Activated CD4-positive, alpha-beta T cell treated with anti-CD3 and anti-CD28 coated beads, Interleukin-2, Interleukin-4, amounts not matched to agents 100 ng/mL and 50 ng/mL, durations not matched to agents 16 hours and 8 hours (primary cell): Measurements from ENCODE around the gene NEK11.

Experiments used
- DNase-seq: peaks from one replicate; pipeline ENCODE4 v3.0.0-alpha.2; 2020; ENCODE audit warnings: low spot score

NEK11 gene, protein sequence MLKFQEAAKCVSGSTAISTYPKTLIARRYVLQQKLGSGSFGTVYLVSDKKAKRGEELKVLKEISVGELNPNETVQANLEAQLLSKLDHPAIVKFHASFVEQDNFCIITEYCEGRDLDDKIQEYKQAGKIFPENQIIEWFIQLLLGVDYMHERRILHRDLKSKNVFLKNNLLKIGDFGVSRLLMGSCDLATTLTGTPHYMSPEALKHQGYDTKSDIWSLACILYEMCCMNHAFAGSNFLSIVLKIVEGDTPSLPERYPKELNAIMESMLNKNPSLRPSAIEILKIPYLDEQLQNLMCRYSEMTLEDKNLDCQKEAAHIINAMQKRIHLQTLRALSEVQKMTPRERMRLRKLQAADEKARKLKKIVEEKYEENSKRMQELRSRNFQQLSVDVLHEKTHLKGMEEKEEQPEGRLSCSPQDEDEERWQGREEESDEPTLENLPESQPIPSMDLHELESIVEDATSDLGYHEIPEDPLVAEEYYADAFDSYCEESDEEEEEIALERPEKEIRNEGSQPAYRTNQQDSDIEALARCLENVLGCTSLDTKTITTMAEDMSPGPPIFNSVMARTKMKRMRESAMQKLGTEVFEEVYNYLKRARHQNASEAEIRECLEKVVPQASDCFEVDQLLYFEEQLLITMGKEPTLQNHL

DNA sequence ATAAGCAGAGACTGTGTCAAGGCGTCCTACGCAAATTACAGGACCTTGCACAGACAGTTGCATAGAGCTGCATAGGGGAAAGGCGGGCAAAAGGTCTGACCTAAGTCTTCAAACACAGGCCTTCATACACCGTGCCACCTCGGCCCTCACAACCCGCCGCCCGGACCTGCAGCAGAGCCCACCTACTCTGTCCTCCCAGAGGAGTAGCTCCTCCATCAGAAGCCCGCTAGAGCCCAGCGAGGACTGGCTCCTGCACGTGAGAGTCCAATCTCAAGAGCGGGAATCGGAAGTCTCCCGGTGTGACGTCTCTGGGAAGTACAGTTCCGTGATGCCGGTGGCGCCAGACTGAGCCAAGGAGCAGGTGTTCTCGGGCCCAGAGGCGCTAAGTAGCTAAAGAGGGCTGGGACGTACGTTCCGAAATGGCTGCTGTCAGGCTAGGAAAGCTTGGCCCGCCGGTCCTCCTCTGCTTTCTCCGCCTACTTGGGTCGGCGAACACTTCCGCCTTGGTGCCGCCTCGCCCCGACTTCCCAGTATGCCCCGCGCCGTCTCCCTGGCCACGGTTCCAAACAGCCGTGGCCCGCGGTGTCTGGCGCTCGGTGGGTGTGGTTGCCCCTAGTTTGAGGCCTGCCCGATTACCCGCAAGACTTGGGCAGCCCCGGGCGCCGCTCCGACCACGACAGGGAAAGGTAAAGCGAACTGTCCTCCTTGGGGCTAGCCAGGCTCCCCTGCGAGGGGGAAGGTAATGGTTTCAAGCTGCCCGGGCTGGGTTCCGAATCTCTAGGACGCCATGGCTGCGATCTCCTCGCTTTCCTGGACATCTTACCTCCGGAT is at the start of gene NEK11, which contains the start of gene ASTE1:
NEK11 (plus strand) TSS at position 557 of the 831 bp plus-strand sequence. CDS start 2,832 bp downstream, outside the sequence.
ASTE1 (minus strand) TSS at position 505 of the 831 bp plus-strand sequence. CDS start 1,519 bp downstream, outside the sequence.
- DNase-seq, result peak; percentile 90

DNA sequence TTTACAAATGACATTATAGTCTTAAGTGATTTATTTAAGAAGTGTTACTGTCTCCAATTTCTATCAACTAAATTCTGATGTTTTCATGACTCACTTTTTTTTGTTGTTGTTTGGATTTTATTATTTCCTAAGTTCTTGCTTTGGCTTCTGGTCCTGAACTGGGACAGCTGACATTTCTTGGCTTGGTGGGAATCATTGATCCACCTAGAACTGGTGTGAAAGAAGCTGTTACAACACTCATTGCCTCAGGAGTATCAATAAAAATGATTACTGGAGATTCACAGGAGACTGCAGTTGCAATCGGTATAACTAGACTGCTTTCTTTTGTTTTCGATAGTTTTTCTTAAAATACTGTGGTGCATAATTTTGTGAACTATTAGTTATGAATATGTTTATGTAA is 47.6 kb upstream of the NEK11 start:
- DNase-seq, result no peak

DNA sequence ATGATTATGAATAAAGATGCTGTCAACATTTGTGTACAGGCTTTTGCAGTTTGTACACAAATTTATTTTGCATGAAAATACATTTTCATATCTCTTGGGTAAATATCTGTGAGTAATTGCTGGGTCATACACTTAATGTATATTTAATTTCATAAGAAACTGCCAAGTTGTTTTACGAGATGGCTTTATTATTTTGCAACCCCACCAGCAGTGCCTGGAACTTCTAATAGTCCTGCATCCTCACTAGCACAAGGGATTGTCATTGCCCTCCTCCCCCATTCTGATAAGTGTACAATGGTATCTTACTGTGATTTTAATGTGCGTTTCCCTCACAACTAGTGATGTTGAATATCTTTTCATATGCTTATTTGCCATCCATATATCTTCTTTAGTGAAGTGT is 45.2 kb upstream of the NEK11 start:
- no peak for DNase-seq

DNA sequence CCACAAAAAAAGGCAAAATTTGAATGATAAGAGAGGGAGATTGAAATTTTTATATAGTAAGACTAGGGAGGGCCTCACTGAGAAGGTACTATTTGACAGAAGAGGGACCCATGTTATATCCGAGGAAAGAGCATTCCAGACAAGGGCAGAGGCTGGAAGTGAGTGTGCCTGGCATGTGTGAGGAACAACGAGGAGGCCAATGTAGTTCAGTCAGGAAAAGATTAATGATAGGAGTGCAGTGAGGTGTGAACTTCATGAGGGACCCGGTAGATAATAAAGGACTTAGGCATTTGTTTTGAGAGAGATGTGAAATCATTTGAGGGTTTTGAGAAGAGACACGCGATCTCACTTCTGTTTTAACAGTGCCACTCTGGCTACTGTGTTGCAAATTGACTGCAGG is 36.4 kb upstream of the NEK11 start:
- no peak for DNase-seq

DNA sequence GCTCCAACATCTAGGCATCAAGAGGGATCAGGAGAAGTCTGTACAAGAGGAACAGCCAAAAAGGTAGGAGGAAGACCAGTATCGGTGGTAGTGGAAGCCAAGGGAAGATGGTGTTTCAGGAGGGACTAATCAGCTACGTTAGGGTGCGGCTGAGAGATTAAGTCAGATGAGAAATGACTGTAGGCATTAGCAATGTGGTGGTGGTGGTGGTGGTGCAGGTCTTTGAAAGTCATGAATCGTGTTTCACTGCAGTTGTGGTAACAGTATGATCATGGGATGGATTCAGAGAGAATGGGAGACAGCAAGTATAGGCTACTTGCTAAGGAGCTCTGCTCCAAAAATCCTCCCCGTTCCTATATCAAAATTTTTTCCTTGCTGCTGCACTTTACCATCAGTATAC is 35.6 kb upstream of the NEK11 start:
- peak; percentile 15 for DNase-seq

DNA sequence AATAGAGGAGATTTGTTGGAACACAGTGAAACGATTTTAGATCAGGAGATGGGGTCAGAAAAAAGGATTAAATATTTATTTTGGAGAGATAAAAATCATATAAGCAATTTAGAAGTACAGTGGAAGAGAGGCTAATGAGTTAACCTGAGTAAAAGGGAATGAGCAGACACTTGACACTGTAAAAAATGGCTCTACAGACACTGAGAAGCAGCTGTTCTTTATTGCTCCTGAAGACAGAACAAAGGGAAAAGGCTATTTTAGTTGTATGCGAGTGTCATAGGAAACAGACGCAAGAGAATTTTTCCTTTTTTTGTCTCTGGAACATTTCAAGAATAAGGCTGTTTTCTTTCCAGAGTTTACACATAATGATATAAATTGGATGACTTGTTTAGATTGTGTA is 34.3 kb upstream of the NEK11 start:
- DNase-seq, result no peak

DNA sequence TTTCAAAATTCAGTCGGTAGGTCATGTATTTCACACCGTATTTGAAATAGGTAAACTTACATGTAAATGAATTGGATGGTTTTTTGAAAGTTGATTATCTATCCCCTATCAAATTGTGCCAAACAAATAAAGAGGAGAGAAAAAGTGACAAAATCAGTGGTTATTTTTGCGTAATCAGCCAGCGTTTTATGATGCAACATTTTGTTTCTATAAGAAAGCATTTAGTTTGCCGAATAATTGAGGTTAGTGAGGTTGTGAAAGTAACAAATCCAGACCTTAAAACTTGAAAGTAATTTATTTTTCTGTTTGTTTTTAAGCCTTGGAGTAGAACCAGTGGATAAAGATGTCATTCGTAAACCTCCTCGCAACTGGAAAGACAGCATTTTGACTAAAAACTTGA is 29.4 kb upstream of the NEK11 start:
- DNase-seq, result no peak

DNA sequence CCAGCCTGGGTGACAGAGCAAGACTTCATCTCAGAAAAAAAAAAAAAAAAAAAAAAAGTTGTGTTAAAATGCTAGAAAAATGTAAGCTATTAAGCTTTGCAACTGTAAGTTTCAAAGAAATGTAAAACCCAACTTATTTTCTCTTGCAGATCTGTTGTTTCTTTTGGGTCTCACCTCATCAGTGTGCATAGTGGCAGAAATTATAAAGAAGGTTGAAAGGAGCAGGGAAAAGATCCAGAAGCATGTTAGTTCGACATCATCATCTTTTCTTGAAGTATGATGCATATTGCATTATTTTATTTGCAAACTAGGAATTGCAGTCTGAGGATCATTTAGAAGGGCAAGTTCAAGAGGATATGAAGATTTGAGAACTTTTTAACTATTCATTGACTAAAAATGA is 25.6 kb upstream of the NEK11 start:
- no peak for DNase-seq

DNA sequence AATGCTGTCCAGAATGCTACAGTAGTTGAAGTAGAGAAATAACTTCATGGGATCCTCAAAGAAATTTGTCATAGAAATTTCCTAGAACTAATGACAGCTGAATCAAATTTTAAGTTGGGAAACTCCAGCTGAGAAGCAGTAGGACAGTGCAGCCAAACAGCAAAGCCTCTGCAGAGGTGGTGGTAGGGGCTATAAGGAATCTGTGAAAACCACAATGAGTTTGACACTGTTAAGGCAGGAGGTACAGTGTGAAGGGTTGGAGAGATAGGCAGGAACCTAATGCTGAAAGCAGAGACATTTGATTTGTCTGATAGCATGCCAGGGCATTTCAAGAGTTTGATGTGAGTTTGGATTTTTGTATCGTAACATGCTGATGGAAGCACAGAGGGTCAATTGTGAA is 22.1 kb upstream of the NEK11 start:
- no peak for DNase-seq

DNA sequence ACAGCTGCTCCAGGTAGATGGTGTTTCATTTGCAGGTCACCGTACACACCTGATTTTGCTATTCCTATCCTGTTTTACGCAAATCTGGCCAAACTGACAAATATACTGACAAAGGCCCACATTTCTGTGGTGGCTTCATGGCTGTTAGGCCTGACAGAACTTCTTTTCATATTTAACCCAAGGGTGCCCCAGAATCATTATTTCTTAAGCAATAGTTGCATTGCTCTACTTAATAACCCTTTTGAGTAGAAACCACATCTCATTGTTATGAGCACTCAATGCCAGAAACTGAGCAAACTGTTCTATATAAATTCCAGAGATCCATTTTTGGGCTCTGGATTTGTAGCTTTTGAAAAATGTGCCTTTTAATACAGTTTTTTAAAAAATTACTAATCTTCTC is 19.4 kb upstream of the NEK11 start:
- no peak for DNase-seq

DNA sequence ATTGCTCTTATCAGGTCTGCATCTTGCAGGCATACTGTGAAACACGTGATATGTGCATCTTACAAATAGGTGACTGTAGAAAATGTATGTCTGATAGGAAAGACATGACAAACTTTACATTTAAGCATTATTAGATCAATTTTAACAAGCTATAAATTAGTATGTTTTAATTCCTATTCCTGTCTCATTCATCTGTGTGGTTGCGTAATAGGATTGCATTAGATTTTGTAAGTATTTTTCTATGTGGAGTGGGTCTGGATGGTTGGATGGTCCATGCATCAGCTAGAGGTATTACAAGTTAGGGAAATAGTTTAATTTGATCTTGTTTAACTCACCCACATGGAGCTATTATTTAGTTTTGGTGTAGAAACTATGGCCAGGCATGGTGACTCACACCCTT is 18.9 kb upstream of the NEK11 start:
- DNase-seq, result no peak

DNA sequence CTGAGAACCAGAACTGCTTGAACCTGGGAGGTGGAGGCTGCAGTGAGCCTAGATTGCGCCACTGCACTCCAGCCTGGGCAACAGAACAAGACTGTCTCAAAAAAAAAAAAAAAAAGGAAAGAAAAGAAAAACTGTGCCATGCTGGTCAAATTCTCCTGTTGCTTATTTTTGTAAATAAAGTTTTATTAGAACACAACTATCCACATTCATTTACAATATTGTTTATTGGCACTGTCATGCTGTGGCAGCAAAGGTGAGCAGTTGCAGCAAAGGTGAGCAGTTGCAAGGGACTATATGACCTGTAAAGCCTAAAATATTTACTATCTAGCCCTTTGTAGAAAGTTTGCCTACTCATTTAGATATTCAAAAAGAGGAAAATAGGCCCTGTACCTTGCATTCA is 18.4 kb upstream of the NEK11 start:
- no peak for DNase-seq

DNA sequence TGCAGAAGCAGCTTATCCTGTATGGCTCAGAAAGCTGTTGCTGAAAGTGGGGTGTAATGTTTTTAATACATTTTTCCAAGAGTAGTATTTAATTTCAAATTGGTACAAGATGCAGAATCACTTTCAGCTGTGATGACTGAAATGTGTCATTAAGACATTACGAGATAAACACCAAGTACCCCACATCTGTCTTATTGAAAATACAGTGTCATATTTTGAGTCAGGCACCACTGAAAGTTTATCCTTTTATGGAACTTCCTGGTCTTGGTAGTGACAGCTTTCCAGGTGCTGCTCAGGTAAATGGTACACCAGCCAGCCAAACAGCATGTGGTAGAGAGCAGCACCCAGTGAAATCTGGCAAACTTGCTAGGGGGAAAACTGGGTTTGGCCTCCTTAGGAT is 17.0 kb upstream of the NEK11 start:
- peak; percentile 25 for DNase-seq

DNA sequence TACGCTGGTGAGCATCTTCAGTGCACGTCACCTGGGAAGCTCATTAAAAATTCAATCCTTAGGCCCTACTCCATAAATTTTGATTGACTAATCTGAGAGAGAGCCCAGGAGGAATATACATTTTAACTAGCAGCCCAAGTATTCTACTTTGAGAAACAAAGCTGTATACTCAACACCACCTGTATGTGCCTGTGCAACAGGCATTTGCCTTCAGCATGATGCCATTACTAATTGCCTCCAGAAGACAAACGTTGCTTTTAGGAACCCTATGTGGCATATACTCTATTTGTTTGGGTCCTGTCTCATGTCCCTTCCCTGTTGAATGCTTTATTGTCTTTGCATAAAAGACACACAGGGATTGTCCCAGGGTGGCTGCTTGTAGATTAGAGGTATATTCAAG is 7.7 kb upstream of the NEK11 start:
- no peak for DNase-seq

DNA sequence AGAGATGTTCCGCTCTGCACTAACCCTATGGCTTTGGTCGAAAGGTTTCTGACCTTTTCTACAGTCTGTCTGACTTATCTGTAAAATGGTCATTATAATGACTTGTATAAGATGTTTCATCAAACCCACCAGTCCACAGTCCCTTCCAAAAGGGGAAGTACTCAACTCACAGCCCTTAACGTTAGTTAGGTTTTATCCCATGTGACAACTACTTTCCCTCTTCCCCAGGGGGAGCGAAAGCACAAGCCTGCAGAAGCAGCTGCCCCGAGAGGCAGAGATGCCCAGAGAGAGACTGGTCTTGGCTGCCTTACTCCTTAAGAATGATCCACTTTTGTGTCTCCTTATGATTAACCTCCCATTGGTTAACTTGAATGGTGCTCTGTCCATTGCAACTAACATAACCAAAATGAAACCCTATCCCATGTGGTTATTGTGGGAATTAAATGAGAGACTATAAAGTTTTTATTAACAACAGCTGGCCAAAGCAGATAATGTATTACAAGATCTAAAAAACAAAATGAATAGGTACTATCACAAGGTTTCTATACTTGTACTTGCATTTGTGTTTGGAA is 6.5 kb upstream of the NEK11 start:
- no peak for DNase-seq

DNA sequence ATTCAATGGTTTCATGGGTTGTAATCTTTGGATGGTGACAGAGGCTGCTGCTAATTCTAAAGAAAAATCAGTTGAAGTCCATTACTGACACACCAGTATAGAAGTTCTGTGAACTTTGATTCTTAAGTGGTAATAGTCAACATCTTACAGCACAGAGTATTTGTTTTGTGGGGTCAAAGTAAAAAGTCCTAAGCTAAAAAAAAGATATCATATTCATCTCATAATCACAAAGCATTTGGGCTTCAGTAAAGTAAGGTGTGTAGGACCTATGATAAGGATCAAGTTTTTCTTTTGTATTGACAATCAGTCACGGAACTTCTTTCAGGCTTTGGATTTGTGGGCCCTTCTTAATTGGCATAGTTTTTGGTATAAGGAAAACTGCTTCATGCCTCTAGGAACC is 1.1 kb upstream of the NEK11 start:
- DNase-seq, result no peak

DNA sequence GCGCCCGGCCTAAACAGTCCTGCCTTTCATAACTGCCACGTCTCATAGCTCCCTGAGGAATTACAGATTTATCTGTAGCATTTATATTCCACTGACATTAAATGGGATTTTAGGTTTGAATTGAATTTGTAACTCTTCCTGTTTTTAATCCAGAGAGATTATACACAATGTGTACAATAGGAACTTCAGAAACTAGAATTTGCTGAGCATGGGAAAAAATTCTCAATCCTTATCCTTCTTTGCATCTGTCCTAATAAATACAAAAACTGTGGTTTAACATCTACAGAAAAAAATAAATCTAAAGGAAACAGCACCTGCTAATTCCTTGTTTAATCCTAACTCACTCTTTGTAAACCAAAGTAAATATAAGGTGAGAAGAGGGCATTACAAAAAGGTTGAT is 2.2 kb downstream of the NEK11 start:
- no peak for DNase-seq

DNA sequence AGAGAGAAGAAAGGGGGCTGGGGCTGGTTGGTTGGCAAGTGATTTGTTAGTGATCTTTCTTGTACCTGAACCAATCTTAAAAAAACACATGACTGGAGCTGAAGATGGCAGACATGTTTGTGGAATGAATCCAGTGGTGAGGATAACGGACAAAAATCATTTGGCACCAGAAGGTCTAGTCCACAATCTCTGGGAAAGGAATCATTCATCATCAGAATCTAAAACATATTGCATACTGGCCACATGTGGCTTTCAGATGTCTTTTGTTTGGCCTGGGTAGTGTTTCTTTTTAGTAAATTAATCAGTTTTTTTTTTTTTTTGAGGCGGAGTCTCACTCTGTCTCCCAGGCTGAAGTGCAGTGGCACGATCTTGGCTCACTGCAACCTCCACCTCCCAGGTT is 5.0 kb downstream of the NEK11 start:
- DNase-seq, result no peak

DNA sequence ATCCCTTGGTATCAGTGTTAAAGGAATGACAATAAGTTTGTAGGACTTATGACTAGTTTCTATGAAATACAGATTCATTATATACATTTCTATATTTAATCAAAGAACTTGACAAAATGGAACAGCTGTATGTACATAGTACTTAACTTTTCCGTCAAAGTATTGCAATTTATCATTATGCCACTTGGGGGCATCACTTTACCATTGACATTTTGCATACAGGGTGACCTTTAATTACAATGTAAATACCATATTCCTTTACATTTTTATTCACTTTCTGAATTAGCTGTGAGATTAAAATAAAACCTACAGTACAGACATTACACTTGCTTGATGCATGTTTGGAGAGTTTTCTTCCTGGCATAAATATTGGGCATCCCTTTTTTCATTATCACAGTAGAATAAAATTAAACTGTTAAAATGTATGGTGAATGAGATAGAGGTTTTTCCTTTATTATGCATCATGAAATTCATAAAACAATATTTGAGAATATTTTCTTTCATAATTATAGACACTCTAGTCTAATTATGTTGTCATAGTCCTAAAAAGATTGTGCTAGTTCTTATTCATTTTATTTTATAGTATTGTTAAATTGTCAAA is 6.9 kb downstream of the NEK11 start:
- DNase-seq, result peak; percentile 65

DNA sequence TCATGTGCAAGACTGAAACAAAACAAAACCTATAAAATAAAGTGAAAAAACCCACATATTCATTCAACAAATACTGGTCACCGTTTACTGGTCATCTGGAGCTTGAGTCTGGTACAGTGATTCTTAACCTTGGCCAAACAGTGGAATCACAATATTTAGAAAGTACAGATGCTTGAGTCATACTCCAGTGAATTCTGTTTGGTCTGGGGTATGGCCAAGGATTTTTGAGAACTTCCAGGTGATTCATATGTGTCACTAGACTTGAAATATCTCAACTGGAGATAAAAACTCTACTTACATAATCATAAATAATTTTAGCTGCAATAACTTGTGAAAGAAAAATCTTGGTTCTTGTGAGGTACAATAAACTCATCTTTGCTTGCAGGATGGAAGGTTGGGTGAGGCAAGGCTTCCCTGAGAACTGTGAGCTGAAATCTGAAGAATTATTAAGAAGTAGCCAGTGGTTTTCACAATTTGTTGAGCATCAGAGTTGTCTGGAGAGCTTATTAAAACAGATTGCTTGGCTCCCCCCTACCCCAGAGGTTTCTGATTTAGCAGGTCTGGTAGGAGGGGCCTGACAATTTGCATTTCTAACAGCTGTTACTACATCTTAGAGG is 9.6 kb downstream of the NEK11 start:
- DNase-seq, result no peak

DNA sequence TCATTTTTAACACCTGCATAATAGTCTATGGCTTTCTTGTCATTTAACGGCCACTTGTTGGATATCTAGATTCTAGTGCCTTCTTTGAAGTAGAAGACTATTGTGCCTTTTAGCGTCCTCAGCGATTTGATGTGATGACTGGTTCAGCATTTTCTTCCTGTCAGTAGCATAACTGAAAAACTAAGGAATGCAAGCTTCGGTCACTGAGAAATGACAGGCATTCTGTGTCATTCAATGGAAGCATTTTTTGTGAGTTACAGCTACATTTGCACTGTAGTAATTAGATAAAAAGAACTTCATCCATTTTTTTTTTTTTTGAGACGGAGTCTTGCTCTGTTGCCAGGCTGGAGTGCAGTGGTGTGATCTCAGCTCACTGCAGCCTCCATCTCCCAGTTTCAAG is 10.3 kb downstream of the NEK11 start:
- no peak for DNase-seq

DNA sequence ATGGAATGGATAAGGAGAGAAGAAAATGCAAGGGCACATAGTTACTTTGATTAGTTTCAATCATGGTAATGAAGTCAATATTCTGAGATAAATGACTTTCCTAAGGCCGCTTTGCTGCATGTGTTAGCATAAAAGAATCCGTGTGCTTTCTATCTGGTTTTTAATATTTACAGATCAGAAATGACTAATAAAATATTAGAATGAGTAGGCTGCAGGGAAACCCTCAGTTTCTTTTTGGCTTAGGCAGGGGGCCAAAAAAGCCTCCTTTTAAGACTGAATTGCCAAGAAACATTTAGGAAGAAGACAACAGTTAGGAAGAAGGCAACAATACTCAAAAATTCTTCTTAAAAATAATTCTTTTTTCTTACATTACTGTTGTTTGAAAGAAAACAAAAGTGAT is 11.6 kb downstream of the NEK11 start:
- DNase-seq, result no peak
